Panc1 (cell line): ENCODE measurements around the gene RDH5. TPM values are rescaled to one million over a fixed set of nuclear protein-coding genes. Genes with fewer than 3 reads are reported as not detected.

ENCODE experiments used
- ATAC-seq: fragments of 200-7000 bp; cut with Tn5 transposase; 2 replicates; pipeline ENCODE4 v1.9.1; 2020; ENCODE audit warnings: mild to moderate bottlenecking, moderate library complexity
- BruUV-seq: library from RNA; stranded (reverse); fragments of 400-500 nt; replicated peaks from 2 replicates; lab custom pipeline; 2021; lab: Mats Ljungman, UMichigan
- CTCF ChIA-PET: fragments of 300-600 bp; sonication (Branson Sonifier 250); formaldehyde crosslinking; loops from one replicate; lab custom pipeline; 2022; ENCODE audit warnings: antibody characterized with exemption; lab: Charles Lee
- POLR2A ChIA-PET: fragments of 300-600 bp; sonication (Branson Sonifier 250); formaldehyde crosslinking; loops from one replicate; lab custom pipeline; 2022; ENCODE audit warnings: antibody characterized with exemption; lab: Charles Lee
- DNase-seq: peaks from one replicate; pipeline ENCODE4 v3.0.0-alpha.2; 2010; ENCODE audit warnings: low read depth, low spot score
- H3K27ac ChIP-seq: 2 replicates; pipeline ENCODE4 v1.5.1; 2011; ENCODE audit warnings: mild to moderate bottlenecking, low read length, inconsistent platforms
- H3K27me3 ChIP-seq: fragments of 200-500 bp; sonication (Bioruptor generic); 2 replicates; pipeline ENCODE4 v1.6.0; 2014; ENCODE audit warnings: low read length, inconsistent platforms; ENCODE audit not compliant: control insufficient read depth, insufficient read depth
- H3K36me3 ChIP-seq: fragments of 200-500 bp; sonication (Bioruptor generic); 2 replicates; pipeline ENCODE4 v1.5.1; 2014; ENCODE audit warnings: inconsistent platforms, mild to moderate bottlenecking, low read length, moderate library complexity; ENCODE audit not compliant: control insufficient read depth, insufficient read depth
- H3K4me1 ChIP-seq: 2 replicates; pipeline ENCODE4 v1.5.1; 2011; ENCODE audit warnings: inconsistent platforms, mild to moderate bottlenecking, low read length, moderate library complexity; ENCODE audit not compliant: control insufficient read depth, insufficient read depth
- H3K4me3 ChIP-seq, 2 experiments: 2 replicates each; pipeline ENCODE4 v1.5.1; 2011 to 2012; ENCODE audit warnings: low read depth in 2 of 2, low read length in 2 of 2, mild to moderate bottlenecking in 2 of 2, inconsistent platforms in 1 of 2, moderate library complexity in 1 of 2
- H3K9me3 ChIP-seq: fragments of 200-500 bp; sonication (Bioruptor generic); 2 replicates; pipeline ENCODE4 v1.5.1; 2014; ENCODE audit warnings: low read depth, mild to moderate bottlenecking, inconsistent platforms, low read length, moderate library complexity; ENCODE audit not compliant: control insufficient read depth, insufficient read depth
- POLR2AphosphoS5 ChIP-seq: IDR thresholded peaks from 2 replicates; pipeline ENCODE4 v1.6.1; 2012; ENCODE audit warnings: mild to moderate bottlenecking, low read depth, low read length, moderate library complexity
- SIN3A ChIP-seq: IDR thresholded peaks from 2 replicates; pipeline ENCODE4 v1.6.1; 2012; ENCODE audit warnings: low read depth, mild to moderate bottlenecking, low read length, moderate library complexity, borderline replicate concordance; ENCODE audit not compliant: insufficient read depth
- TCF7L2 ChIP-seq: IDR thresholded peaks from 2 replicates; pipeline ENCODE4 v1.6.1; 2011; ENCODE audit warnings: mild to moderate bottlenecking, low read depth, low read length, inconsistent platforms
- in situ Hi-C: cut with HindIII; loops from 2 replicates; pipeline ENCODE4 v1.10.0; 2016; ENCODE audit warnings: low sequenced_read_pairs, low pct_unique_long_range_greater_than_20kb
- intact Hi-C: fragments of 100-400 bp; cut with micrococcal nuclease; formaldehyde crosslinking; loops from one replicate; pipeline ENCODE4 v1.10.0; 2022; ENCODE audit not compliant: unreplicated experiment
- total RNA-seq: library from RNA; stranded (reverse); gene quantifications from one replicate; pipeline ENCODE4 v1.2.1, GENCODE V29; 2021; ENCODE audit not compliant: unreplicated experiment
- TF ChIP-seq, protein P1 (sequence below): fragments of 450-650 bp; IDR thresholded peaks from 2 replicates; pipeline ENCODE4 v1.5.1; 2017; ENCODE audit warnings: mild to moderate bottlenecking
- TF ChIP-seq, protein P2 (sequence below), 2 experiments: IDR thresholded peaks; 2 replicates each; pipeline ENCODE4 v1.6.1; 2011 to 2012; ENCODE audit warnings: low read depth in 2 of 2, control low read depth in 1 of 2, low read length in 1 of 2, mild to moderate bottlenecking in 1 of 2, moderate library complexity in 1 of 2; ENCODE audit not compliant: insufficient read depth in 1 of 2

The RDH5 gene
- total RNA-seq, 1 experiment from 2014 or later = 2.8 TPM

DNA sequence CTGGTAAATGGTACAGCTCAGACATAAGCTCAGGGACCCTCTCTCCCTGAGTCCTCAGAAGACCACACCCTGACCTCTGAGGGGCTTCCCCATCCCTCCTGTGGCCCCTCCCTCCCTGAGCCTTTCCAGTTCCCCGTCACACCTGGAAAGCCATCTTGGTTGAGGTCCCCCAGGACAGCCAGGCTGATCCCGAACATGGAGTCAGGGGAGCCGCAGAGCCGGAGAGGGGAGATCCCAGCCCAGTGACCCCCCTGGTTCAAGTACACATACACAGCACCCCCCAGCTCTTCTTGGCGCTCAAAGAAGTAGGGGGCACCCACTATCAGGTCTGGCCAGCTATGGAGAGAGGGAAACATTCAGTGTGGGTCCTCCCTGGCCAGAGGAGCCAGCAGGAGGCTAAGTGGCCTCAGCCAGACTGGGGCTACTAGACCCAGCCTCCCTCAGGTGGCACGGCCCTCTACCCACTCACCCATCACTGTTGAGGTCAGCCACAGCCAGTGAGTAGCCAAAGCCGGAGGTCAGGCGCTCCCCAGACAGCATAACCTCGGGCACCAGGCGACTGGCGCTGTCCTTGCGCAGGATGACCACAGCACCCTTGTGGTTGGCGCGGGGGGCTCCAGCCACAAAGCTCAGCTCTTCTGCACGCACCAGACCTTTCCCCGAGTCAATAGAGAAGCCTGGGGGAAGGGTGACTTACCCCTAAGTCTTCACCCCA, 21.8 kb upstream of the RDH5 start:
- no TSS peak for BruUV-seq
- no peak for DNase-seq
- no peak for ATAC-seq
- ChIA-PET CTCF (no interaction called here), POLR2A (no interaction called here)
- in situ Hi-C loops = no loop called here
- Histone ChIP-seq H3K36me3 (no peaks in the 10 kb centered on the region), H3K9me3 (no peaks in the 10 kb centered on the region), H3K4me1 (no peaks in the 10 kb centered on the region), H3K27ac (no peak overlapping the region), H3K27me3 (no peaks in the 10 kb centered on the region), H3K4me3 (no peak overlapping the region)
- TF ChIP-seq, protein P1, sequence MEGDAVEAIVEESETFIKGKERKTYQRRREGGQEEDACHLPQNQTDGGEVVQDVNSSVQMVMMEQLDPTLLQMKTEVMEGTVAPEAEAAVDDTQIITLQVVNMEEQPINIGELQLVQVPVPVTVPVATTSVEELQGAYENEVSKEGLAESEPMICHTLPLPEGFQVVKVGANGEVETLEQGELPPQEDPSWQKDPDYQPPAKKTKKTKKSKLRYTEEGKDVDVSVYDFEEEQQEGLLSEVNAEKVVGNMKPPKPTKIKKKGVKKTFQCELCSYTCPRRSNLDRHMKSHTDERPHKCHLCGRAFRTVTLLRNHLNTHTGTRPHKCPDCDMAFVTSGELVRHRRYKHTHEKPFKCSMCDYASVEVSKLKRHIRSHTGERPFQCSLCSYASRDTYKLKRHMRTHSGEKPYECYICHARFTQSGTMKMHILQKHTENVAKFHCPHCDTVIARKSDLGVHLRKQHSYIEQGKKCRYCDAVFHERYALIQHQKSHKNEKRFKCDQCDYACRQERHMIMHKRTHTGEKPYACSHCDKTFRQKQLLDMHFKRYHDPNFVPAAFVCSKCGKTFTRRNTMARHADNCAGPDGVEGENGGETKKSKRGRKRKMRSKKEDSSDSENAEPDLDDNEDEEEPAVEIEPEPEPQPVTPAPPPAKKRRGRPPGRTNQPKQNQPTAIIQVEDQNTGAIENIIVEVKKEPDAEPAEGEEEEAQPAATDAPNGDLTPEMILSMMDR = no peak
- TF ChIP-seq SIN3A = no peak
- TF ChIP-seq POLR2AphosphoS5 = no peak
- TF ChIP-seq TCF7L2 = no peak
- TF ChIP-seq, protein P2, sequence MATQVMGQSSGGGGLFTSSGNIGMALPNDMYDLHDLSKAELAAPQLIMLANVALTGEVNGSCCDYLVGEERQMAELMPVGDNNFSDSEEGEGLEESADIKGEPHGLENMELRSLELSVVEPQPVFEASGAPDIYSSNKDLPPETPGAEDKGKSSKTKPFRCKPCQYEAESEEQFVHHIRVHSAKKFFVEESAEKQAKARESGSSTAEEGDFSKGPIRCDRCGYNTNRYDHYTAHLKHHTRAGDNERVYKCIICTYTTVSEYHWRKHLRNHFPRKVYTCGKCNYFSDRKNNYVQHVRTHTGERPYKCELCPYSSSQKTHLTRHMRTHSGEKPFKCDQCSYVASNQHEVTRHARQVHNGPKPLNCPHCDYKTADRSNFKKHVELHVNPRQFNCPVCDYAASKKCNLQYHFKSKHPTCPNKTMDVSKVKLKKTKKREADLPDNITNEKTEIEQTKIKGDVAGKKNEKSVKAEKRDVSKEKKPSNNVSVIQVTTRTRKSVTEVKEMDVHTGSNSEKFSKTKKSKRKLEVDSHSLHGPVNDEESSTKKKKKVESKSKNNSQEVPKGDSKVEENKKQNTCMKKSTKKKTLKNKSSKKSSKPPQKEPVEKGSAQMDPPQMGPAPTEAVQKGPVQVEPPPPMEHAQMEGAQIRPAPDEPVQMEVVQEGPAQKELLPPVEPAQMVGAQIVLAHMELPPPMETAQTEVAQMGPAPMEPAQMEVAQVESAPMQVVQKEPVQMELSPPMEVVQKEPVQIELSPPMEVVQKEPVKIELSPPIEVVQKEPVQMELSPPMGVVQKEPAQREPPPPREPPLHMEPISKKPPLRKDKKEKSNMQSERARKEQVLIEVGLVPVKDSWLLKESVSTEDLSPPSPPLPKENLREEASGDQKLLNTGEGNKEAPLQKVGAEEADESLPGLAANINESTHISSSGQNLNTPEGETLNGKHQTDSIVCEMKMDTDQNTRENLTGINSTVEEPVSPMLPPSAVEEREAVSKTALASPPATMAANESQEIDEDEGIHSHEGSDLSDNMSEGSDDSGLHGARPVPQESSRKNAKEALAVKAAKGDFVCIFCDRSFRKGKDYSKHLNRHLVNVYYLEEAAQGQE (IDR thresholded peaks at IDR 0.05; ENCODE audit: insufficient read depth in 1 of 2, low read depth in 2 of 2, low read length in 1 of 2) = no peak
- intact Hi-C loops = no loop called here

DNA sequence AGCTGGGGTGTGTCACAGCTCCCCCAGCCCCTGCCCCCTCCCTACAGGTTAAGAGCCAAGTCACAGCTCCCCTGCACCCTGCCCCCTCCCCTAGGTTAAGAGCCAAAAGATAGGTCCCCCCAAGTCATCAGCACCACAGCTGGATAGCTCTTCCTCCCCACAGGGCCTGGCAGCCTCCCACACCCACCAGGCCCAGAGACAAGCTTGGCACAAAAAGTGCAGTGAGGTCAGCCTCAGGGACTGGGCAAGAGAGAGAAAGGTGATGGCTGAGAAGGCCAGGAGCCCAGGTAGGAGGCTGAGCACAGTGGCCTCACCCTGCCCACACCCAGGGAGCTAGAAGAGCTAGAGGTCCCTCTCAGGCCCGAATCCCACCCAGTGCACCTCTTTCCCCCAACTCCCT, 21.2 kb upstream of the RDH5 start:
- no peaks in the 10 kb centered on the region for H3K4me1 ChIP-seq
- no peaks in the 10 kb centered on the region for H3K27me3 ChIP-seq
- intact Hi-C loops (no loop called here), in situ Hi-C loops (no loop called here)
- DNase-seq (no peak), ATAC-seq (no peak)
- no peaks in the 10 kb centered on the region for H3K9me3 ChIP-seq
- no peak overlapping the region for H3K27ac ChIP-seq
- H3K36me3 ChIP-seq = no peaks in the 10 kb centered on the region
- H3K4me3 ChIP-seq = no peak overlapping the region
- BruUV-seq = no TSS peak
- POLR2A ChIA-PET = no interaction called here
- no peak for TF ChIP-seq TCF7L2
- TF ChIP-seq SIN3A = no peak
- TF ChIP-seq, protein P2 (IDR thresholded peaks at IDR 0.05; ENCODE audit: insufficient read depth in 1 of 2, low read depth in 2 of 2, low read length in 1 of 2) = no peak
- no peak for TF ChIP-seq POLR2AphosphoS5
- TF ChIP-seq, protein P1 = no peak
- CTCF ChIA-PET = no interaction called here
